SHP77 (cell line): ENCODE data around the gene HELZ.
A peak's percentile ranks its signal among the peaks of the same experiment; 100 is the strongest.
"Not testable (repeated sequence)": the region's sequence is repeated elsewhere in the genome, so short reads cannot be mapped to it uniquely, and the experiment has no call there.

Experiments used
- DNase-seq, 2 experiments: peaks; one replicate each; lab custom pipeline; 2025; lab: John Stamatoyannopoulos, UW

Gene HELZ

DNA sequence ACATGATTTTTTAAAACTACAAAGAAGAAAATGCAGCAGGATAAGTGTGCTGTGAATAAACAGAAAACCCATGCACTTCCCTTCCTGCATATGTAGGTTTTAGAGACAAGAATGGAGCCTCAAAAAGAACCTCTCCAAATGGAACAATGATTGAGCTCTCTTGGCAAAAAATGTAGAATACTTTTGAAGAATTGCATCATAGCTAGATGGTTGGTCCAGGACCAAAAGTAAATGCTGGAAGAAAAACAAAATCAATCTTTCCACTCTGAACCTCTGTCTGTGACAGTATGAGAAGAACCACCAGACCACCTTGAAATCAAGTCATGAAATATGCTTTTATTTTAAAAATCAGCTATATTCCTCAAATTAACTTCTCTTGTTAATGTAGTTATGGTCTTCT lies 17.5 kb downstream of the HELZ start:
- DNase-seq, result no peak

DNA sequence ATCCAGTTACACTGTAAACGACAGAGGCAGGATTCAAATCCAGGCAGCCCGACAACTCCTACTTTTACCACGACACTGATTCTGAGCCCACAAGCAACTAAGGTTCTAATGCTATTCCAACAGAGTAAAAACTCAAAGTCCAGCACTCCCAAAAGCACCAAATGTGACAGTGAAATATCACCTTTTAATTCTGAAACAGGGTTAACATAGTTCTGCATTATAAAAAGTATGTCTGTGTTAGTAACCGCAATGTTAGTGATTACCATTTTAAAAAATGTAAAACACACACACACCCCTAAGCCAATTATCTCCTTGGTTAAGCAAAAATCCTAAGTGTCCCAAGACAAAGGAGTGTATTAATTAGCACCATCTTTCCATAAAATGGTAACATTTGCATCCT lies 19.7 kb downstream of the HELZ start:
- DNase-seq, result no peak

GRCh38 chr17:67224736-67225135 lies 20.3 kb downstream of the HELZ start:
- DNase-seq, result no peak

GRCh38 chr17:67223924-67224323 lies 21.1 kb downstream of the HELZ start:
- peak; percentile 1 to 32 for DNase-seq

GRCh38 chr17:67221062-67221998 lies 23.7 kb downstream of the HELZ start:
- DNase-seq, result peak; percentile 3 to 18

DNA sequence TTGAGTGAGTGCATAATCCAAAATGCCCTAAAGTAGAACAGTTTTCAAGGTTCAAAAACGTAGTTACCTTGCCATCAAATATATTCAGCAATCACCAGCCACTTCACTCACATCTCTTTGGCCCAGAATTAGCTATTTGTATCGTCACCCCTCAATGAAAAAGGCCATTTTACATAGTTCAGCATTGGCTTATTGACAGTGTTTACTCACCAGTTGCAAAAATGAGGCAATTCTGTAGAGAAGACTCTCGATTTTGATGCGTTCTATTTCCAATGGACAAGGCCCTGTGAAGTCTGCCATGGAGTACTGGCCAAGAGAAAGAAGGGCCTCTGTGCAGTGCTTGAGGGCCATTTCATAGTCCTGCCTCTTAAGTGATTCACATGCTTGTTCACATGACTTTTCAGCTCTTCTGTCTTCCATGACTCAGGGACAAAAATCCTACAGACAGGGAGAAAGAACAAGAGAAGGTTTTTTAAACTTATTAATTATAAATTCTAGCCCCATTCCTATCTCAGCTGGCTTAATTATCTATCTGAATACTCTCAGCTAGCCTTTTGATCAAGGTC lies 26.5 kb downstream of the HELZ start:
- no peak for DNase-seq

DNA sequence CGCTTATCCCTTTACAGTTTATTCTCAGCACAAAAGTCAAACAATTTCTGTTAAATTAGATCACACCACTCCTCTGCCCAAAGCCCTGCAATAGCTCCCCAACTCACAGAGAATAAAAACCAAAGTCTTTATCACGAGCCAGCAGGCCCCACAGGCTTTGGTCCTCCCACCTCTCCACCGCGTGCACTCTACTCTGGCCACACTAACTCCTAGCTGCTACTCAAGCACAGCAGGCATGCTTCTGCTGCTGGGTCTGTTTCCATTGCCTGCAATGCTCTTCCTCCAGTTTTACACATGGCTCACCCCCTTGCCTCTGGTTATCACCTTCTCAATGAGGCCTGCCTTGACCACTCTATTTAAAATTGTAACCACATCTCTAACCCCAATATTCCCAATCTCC lies 27.6 kb downstream of the HELZ start:
- DNase-seq, result no peak

- DNase-seq, result no peak
Observed at GRCh38 chr17:67216578-67217320, 28.2 kb downstream of the HELZ start.

DNA sequence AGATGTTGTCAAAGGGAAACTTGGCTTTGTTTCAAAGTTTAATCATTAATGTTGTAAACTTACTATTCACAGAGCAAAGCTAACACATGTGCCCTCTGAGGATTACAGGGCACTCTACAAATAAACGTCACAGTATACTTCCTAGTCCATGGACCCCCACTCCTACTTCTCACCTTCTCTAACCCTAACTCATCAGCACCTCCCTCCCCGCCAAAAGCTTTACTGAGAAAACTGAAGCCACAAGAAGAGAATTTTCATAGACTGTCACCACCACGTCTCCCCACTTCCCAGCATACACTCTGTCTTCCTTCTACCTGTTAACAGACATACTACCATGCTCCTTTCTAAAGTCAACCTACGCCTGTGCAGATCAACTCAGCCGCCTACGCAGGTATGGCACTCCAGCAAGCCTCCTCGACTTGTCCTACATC lies 29.0 kb downstream of the HELZ start:
- no peak for DNase-seq

GRCh38 chr17:67212714-67213417 lies 32.1 kb downstream of the HELZ start:
- DNase-seq, result no peak

- no peak for DNase-seq
Observed at GRCh38 chr17:67212231-67212630, 32.8 kb downstream of the HELZ start.

DNA sequence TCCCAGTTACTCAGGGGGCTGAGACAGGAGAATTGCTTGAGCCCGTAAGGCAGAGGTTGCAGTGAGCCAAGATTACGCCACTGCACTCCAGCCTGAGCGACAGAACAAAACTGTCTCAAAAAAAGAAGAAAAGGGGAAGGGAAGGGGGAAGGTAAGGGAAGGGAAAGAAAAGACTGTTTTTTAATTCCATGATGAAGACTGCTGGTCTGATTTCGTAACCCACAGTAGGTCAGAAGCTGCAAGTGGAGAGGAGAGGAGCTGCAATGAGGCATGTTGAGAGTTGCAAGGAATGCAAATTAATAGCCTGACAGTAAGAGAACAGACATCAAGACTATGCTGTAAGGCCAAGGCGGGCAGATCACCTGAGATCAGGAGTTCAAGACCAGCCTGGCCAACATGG lies 33.3 kb downstream of the HELZ start:
- DNase-seq, result no peak

- DNase-seq, result no peak
Observed at GRCh38 chr17:67210915-67211314, 34.1 kb downstream of the HELZ start.

GRCh38 chr17:67208232-67208631 lies 36.8 kb downstream of the HELZ start:
- no peak for DNase-seq

GRCh38 chr17:67203818-67204217 lies 41.2 kb downstream of the HELZ start:
- no peak for DNase-seq

- no peak for DNase-seq
Observed at GRCh38 chr17:67202503-67202902, 42.5 kb downstream of the HELZ start.

DNA sequence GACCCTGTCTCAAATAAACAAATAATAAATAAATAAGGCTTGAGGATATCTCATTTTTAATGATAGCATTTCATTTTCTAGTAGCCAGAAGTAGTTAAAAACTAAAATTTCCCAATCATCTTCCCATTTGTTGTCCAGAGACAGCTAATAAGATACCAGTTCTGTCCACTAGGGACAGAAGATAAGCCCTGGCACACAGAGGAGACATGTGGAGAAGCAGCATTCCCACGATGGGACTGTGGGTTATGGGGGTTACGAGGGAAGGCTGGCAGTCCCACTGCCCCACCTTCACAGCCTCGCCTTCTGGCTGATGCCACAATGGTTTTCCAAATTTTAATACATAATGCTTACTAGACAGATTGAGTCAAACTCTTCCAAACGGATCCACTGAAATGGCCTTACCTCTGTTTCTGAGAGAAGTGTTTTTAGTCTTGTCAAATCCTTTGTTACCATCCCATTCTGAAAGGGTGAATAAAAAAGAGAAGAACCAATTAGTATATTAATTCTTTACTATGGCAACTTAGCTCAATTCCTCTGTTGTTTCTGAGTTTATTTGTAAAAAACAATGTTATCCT lies 44.2 kb downstream of the HELZ start:
- DNase-seq, result peak in 1 of 2 experiments; percentile 13

DNA sequence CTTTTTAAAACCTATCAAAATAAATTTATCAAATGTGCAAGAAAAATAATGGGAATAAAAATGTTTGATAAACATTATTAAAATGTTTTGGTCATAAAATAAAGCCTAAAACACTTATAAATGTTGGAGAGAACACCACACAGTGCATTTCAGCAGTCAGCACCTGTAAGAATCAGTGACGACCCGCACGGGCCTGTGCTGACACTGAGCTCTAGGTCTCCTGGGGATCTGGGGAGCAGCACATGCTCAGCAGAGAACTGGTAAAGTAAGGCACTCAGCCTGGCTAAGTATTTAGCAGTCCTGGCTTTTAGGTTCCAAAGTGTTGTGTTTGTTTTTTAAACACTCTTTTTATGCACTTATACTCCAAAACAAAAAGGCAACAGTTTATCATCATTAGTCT lies 46.9 kb downstream of the HELZ start:
- no peak for DNase-seq

GRCh38 chr17:67197023-67197422 lies 48.0 kb downstream of the HELZ start:
- not testable (repeated sequence) for DNase-seq

- no peak for DNase-seq
Observed at GRCh38 chr17:67196422-67196821, 48.6 kb downstream of the HELZ start.

GRCh38 chr17:67194134-67194533 lies 50.9 kb downstream of the HELZ start:
- DNase-seq, result no peak

GRCh38 chr17:67187927-67188326 lies 57.1 kb downstream of the HELZ start:
- DNase-seq, result no peak
